ENCODE data around the gene INAFM2.
A peak's percentile ranks its signal among the peaks of the same experiment; 100 is the strongest.

Gene INAFM2

DNA sequence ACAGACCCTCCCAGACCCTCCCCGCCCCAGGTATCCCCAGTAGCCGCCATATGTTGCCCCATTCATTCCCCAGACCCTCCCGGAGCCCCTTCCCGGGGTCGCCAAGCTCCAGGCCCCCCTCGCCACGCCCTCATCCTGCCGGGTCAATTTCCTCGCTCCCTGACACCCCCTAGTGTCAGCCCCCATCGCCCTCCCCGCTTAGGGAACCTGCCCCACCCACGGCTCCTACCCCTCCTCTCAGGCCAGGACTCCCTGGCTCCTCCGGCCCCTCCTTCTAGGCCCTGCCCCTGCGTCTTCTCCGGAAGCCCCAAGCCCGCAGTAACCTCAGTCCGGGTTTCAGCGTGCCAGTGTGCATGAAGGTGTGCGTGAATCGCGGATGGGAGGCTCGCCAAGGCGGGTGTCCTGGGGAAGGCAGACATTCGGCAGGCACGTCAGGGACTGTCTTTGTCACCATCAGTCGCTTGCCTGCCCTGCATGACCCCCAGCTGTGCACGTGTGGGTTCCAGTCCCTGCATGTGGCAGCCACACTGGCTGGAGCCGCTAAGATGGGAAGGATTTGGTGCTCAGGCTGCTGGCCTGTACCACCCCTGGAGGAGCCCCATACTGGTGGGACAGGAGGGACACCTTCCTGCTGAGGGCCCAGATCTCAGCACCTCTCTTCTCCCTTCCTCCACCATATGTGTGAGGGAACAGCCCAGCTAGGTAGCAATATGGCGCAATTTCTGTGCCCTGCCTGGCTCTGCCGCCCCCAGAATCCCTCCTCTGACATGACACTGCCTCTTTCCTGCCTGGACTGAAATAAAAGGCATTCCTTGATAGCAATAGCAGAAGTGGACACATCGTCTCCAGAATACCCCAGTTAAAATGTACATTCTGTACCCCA lies 35.2 kb downstream of the INAFM2 start:
- no peak for DNase-seq (ENCODE audit: low read depth in 1 of 2, low spot score in 1 of 2)

DNA sequence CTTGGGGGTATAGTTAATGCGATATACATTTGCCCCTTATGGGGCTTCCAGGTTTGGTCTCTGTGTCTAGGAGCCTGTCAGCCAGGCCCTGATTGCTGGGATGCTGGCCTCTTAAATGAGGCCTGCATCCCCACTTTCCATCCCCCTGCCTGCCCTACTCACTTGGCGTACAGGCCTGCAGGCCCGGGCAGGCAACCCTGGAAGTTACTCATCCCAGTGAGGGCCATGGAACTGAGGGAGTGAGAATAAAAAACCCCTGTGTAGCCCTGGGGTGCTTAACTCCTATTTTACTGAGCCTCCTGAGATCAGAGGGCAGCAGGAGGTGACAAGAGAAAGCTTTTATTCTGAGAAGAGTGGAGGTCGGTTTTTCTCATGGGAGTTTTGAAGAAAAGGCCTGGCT lies 36.5 kb downstream of the INAFM2 start:
- no peak for DNase-seq (ENCODE audit: low read depth in 1 of 2, low spot score in 1 of 2)

DNA sequence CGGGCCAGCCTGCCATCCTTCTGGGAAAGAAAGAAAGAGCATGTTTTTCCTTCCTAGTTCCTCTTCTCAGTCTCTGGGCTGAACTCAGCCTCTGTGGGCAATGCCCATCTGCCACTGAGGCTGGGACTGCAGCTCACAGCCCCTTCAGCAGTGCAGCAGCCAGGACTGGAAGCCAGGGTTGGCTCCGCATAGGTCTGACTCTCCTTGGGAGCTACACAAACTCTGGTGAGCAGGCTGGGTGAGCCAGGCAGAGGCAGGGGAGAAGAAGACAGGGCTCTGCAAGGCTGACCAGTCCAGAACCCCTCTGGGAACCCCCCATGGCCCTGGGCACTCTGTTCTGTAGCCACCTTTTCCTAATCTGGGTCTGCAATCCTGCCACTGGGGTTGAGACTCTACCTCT lies 38.1 kb downstream of the INAFM2 start:
- DNase-seq (ENCODE audit: low read depth in 1 of 2, low spot score in 1 of 2): no peak

DNA sequence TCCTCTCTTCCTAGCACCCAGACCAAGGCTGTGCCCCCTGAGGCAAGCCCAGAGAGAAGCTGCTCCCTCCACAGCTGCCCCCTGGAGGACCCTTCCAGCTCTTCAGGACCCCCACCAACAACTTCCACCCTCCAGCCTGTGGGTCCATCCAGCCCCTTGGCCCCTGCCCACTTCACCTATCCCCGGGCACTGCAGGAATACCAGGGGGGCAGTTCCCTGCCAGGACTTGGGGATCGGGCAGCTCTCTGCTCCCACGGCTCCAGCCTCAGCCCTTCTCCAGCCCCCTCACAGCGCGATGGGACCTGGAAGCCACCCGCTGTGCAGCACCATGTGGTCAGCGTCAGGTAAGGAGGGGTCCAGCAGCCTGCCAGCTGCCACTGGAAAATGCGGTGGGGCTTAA lies 40.1 kb downstream of the INAFM2 start:
- no peak for DNase-seq (ENCODE audit: low read depth in 1 of 2, low spot score in 1 of 2)

DNA sequence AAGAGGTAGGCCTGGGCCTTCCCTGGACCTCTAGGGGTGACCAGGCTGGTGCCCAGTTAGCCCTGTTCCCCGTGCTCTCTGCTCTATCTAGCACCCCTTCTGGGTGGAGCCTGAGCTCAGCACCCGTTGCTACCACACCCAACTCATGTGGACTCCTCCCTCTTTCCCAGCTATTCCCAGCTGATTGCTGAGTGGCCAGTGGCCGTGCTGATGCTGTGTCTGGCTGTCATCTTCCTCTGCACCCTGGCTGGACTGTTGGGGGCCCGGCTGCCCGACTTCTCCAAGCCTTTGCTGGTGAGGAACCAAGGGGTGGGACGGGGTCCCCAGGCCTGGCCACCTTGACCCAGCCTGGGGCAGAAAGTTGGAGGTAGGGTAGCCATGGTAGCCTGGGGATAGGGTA lies 40.8 kb downstream of the INAFM2 start:
- no peak for DNase-seq (ENCODE audit: low read depth in 1 of 2, low spot score in 1 of 2)

DNA sequence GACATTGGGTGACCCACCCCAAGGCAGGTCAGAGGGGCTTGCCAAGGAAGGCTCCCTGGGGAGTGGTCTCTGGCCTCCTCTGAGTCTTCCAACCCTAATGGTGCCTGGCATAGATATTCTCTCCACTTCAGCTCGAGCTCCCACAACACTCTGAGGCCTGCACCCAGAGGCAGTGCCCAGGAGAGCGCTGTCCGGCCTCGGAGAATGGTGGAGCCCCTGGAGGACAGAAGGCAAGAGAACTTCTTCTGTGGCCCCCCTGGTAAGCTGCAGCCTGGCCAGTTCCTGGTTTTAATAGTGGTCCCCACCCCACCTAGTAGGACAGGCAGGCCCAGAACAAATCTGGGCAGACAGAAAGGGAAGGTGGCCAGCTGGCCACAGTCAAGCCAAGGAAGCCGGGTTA lies 41.5 kb downstream of the INAFM2 start:
- DNase-seq (ENCODE audit: low read depth in 1 of 2, low spot score in 1 of 2): no peak

DNA sequence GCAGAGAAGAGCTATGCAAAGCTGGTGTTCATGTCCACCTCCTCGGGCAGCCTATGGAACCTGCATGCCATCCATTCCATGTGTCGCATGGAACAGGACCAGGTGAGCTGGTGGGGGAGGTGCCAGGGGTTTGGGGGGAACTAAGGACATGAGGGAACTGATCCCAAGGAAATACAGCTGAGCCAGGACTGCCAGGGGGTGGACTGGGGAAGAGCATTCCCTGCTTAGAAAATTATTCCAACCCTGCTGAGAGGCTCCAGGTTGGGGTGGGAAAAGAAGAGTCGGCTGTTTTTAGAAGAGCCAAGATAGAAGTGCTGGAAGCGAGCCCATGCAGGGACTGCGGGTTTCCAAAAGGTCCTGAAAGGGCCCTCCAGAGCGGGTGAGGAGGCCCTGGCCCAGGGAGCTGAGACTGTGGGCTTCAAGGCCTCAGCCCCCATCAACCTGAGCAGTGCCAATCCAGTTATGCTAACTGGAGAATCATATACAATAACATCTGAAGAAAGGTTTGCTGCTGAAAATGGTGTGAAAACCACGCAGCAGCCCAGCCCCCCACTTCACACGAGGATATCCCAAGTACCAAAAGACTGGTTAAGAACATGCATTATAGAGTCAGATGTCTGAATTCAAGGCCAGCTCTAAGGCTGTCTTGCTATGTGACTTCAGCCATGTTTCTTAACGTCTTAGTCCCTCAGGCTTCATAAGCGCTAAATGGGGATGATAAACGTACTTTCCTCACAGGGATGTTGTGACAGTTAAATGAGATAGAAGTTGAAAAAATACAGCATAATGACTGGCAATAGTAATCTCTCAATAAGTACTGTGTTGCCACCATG lies 42.3 kb downstream of the INAFM2 start:
- DNase-seq (ENCODE audit: low read depth in 1 of 2, low spot score in 1 of 2): no peak

DNA sequence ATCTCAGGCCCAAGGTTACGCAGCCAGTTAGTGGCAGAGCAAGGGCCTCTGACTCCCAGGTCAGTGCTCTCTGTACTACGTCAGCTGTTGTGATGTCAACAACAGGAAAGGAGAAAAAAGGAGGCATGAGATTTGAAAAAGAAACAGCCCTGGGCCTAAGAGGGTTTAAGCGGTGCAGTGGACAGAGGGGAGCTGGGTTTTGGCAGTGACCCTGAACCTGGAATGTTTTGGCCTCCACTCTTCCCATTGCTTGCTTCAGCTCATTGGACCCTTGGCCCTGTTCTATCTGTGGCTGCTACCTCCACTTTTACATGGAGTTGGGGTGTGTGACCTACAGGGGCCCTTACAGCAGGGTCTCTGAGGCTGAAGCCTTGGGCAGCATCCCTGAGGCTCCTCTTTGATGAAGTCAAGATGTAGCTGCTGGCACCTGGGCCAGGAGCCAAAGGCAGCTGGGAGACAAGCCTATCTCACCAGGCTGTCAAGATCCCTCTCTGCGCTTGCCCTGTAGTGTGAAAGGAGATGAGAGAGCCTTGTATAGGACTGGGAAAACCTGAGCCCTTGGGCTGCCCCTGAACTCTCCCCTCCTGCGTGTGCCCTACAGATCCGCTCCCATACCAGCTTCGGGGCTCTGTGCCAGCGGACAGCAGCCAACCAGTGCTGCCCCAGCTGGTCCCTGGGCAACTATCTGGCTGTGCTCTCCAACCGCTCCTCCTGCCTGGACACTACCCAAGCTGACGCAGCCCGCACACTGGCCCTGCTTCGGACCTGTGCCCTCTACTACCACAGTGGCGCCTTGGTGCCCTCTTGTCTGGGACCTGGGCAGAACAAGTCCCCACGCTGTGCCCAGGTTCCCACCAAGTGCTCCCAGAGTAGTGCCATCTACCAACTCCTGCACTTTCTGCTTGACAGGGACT lies 43.2 kb downstream of the INAFM2 start:
- no peak for DNase-seq (ENCODE audit: low read depth in 1 of 2, low spot score in 1 of 2)

DNA sequence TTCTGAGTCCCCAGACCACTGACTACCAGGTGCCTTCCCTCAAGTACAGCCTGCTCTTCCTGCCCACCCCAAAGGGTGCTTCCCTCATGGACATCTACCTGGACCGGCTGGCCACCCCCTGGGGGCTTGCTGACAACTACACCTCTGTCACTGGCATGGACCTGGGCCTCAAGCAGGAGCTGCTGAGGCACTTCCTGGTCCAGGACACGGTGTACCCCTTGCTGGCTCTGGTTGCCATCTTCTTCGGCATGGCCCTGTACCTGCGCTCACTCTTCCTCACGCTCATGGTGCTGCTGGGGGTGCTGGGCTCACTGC lies 43.8 kb downstream of the INAFM2 start:
- no peak for DNase-seq (ENCODE audit: low read depth in 1 of 2, low spot score in 1 of 2)

DNA sequence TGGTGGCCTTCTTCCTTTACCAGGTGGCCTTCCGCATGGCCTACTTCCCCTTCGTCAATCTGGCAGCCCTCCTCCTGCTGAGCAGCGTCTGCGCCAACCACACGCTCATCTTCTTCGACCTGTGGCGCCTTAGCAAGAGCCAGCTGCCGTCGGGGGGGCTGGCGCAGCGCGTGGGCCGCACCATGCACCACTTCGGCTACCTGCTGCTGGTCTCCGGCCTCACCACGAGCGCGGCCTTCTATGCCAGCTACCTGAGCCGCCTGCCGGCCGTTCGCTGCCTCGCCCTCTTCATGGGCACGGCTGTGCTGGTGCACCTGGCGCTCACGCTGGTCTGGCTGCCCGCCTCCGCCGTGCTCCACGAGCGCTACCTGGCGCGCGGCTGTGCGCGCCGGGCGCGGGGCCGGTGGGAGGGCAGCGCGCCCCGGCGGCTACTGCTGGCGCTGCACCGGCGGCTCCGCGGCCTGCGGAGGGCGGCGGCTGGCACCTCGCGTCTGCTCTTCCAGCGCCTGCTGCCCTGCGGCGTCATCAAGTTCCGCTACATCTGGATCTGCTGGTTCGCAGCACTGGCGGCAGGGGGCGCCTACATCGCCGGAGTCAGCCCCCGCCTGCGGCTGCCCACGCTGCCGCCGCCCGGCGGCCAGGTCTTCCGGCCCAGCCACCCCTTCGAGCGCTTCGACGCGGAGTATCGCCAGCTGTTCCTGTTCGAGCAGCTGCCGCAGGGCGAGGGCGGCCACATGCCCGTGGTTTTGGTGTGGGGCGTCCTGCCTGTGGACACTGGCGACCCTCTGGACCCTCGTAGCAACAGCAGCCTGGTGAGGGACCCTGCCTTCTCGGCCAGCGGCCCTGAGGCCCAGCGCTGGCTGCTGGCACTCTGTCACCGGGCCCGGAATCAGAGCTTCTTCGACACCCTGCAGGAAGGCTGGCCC lies 44.5 kb downstream of the INAFM2 start:
- peak; percentile 69 to 76 for DNase-seq (ENCODE audit: low read depth in 1 of 2, low spot score in 1 of 2)

DNA sequence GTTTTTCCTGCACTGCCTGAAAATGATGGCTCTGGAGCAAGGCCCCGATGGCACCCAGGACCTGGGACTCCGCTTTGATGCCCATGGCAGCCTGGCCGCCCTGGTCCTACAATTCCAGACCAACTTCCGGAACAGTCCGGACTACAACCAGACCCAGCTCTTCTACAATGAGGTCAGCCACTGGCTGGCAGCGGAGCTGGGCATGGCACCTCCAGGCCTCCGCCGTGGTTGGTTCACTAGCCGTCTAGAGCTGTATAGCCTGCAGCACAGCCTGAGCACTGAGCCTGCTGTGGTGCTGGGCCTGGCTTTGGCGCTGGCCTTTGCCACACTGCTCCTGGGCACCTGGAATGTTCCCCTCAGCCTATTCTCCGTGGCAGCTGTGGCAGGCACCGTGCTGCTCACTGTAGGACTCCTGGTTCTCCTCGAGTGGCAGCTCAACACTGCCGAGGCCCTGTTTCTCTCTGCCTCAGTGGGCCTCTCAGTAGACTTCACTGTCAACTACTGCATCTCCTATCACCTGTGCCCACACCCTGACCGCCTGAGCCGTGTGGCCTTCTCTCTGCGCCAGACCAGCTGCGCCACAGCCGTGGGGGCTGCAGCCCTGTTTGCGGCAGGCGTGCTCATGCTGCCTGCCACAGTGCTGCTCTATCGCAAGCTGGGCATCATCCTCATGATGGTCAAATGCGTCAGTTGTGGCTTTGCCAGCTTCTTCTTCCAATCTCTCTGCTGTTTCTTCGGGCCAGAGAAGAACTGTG lies 45.4 kb downstream of the INAFM2 start:
- no peak for DNase-seq (ENCODE audit: low read depth in 1 of 2, low spot score in 1 of 2)

DNA sequence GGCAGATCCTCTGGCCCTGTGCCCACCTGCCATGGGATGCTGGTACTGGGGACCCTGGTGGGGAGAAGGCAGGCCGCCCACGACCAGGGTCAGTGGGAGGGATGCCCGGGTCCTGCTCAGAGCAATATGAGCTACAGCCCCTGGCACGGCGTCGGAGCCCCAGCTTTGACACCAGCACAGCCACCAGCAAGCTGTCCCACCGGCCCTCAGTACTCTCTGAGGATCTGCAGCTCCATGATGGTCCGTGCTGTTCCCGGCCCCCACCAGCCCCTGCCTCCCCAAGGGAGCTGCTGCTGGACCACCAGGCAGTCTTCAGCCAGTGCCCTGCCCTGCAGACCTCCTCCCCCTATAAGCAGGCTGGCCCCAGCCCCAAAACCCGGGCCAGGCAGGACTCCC lies 46.0 kb downstream of the INAFM2 start:
- no peak for DNase-seq (ENCODE audit: low read depth in 1 of 2, low spot score in 1 of 2)

DNA sequence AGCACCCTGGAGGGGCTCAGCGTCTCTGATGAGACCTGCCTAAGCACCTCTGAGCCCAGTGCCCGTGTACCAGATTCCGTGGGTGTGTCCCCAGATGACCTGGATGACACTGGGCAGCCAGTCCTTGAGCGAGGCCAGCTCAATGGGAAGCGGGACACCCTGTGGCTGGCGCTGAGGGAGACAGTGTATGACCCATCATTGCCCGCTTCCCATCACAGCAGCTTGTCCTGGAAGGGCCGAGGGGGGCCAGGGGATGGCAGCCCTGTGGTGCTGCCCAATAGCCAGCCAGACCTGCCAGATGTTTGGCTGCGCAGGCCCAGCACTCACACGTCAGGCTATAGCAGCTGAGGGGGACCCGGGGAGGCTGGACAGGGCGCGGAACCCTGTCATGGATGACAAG lies 46.5 kb downstream of the INAFM2 start:
- no peak for DNase-seq (ENCODE audit: low read depth in 1 of 2, low spot score in 1 of 2)

DNA sequence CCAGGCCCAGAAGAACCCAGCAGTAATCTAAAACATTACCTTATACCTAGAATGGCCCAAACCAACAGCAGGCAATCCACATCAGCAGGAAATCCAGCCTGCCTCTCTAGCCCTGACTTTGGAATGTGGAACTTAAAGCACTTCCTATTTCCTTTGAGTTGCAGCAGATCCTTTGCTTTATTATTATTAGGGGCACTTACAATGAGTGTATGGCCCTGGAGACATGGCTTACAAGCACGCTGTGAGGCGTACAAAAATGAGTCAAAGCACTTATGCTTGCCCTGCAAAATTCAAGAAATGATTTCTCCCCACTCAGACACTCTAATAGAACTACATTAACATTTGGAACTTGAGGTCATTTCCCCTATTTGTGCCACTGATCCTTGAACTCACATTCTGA lies 49.5 kb downstream of the INAFM2 start:
- DNase-seq (ENCODE audit: low read depth in 1 of 2, low spot score in 1 of 2): no peak

Data from stimulated activated CD4-positive, alpha-beta T cell treated with anti-CD3 and anti-CD28 coated beads, Interleukin-15, amount 100 ng/mL, for 1 hour (primary cell).